Dedifferentiated amniotic fluid mesenchymal stem cell (primary cell): Measurements from ENCODE around the gene TM4SF20.

Experiments
- DNase-seq: peaks from one replicate; pipeline ENCODE4 v3.0.0-alpha.2; 2016; ENCODE audit errors: extremely low spot score

Gene TM4SF20

DNA sequence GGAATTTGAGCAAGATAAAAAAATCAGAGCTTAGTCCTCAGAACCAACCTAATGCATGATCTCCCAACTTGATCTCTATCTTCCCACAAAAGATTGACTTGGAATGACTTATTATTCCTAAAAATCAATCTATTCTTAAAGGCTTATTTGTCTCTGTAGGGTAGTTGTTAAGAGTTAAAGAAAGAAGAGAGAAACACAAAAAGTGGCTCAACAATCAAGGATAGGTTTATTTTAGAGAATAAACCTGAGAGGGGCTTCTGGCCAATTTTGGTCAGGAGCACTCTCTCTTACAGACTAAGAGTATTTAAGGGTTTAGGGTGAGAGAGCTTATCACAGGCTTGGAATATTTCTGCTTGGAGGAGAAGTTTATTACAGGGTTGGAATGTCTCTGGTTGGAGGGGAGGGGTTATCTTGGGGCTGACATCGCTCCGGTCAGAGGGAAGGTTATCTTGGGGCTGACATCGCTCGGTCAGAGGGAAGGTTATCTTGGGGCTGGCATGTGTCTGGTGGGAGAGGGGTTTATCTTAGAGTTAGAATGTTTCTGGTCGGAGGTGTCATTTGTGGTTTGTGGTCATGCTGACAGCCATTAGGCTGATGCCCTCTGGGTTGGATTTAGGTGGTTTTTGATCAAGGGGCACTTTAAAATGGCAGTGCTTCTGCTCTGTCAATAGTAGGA, 56.4 kb downstream of the TM4SF20 start:
- DNase-seq = no peak

DNA sequence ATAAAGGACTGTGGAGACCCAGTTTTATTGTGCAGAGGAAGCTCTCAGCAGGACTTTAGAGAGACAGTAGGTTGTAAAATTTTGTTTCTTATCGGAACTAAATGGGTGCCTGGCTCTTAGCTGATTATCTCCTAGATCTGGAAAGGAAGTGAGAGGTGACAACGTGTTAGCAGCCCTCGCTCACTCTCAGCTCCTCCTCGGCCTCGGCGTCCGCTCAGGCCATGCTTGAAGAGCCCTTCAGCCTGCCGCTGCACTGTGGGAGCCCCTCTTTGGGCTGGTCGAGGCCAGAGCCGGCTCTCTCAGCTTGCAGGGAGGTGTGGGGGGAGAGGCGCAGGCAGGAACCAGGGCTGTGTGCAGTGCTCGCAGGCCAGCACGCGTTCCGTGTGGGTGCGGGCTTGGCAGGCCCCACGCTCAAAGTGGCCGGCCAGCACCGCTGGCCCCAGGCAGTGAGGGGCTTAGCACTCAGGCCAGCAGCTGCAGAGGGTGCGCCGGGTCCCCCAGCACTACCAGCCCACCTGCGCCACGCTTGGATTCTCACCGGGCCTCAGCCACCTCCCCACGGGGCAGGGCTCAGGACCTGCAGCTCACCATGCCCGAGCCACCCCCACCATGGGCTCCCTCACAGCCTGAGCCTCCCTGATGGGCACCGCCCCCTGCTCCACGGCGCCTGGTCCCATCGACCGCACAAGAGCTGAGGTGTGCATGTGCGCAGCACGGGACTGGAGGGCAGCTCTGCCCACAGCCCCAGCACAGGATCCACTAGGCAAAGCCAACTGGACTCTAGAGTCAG, 58.6 kb downstream of the TM4SF20 start:
- no peak for DNase-seq

DNA sequence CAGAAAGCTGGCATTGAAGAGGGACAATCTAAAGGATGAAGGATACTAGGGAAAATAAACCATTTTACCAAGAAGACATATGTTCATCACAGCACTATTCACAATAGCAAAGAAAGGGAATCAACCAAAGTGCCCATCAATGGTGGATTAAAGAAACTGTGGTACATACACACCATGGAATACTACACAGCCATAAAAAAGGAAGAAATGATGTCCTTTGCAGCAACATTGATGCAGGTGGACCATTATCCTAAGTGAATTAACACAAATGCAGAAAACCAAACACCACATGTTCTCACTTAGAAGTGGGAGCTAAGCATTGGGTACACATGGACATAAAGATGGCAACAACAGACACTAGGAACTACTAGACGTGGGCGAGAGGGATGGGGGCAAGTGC, 61.3 kb downstream of the TM4SF20 start:
- no peak for DNase-seq

- no peak for DNase-seq
Measured at GRCh38 chr2:227313310-227313709, 65.8 kb downstream of the TM4SF20 start.

- DNase-seq = no peak
Measured at GRCh38 chr2:227312579-227312978, 66.5 kb downstream of the TM4SF20 start.
